SK-N-SH (cell line): Measurements from ENCODE around the gene ECEL1. TPM values are rescaled to one million over a fixed set of nuclear protein-coding genes. Genes with fewer than 3 reads are reported as not detected.

Source experiments
- CTCF ChIA-PET: fragments of 300-600, 350-600 bp; formaldehyde crosslinking; extraction: SDS; loops from one replicate; lab custom pipeline; 2021; lab: Yijun Ruan, JAX
- POLR2A ChIA-PET: fragments of 350-600 bp; sonication (Branson Sonifier 250); formaldehyde crosslinking; extraction: SDS; loops from one replicate; lab custom pipeline; 2020; ENCODE audit warnings: antibody characterized with exemption, inconsistent platforms; lab: Yijun Ruan, JAX
- DNase-seq: peaks from one replicate; pipeline ENCODE4 v3.0.0; 2012
- H2AFZ ChIP-seq: fragments of 200-600 bp; sonication (generic); 2 replicates; pipeline ENCODE4 v1.8.1; 2016; ENCODE audit warnings: antibody characterized with exemption, mild to moderate bottlenecking, low read depth
- H3F3A ChIP-seq: fragments of 200-600 bp; sonication (generic); replicated peaks from 2 replicates; pipeline ENCODE3; 2016; ENCODE audit warnings: antibody characterized with exemption, mild to moderate bottlenecking; ENCODE audit not compliant: insufficient read depth
- H3K27ac ChIP-seq, 2 experiments: fragments of 200-500 bp in 1 of 2; fragments of 200-600 bp in 1 of 2; sonication (Bioruptor generic) in 1 of 2; sonication (generic), shearing (Covaris generic) in 1 of 2; 2 replicates each; pipeline versions ENCODE4 v1.5.1 to v1.6.1; 2014 to 2016; ENCODE audit warnings: low read depth in 2 of 2, inconsistent platforms in 1 of 2, low read length in 1 of 2, mild to moderate bottlenecking in 1 of 2, mixed read lengths in 1 of 2
- H3K27me3 ChIP-seq: fragments of 200-600 bp; sonication (generic), shearing (Covaris generic); 2 replicates; pipeline ENCODE4 v1.6.1; 2016; ENCODE audit warnings: mixed run types; ENCODE audit not compliant: insufficient read depth
- H3K36me3 ChIP-seq, 2 experiments: fragments of 200-500 bp in 1 of 2; fragments of 200-600 bp in 1 of 2; sonication (Bioruptor generic) in 1 of 2; sonication (generic) in 1 of 2; replicated peaks in 1 of 2; 2 replicates each; pipeline versions ENCODE3 to v1.5.1; 2014 to 2016; ENCODE audit warnings: low read length in 1 of 2, mild to moderate bottlenecking in 1 of 2; ENCODE audit not compliant: insufficient read depth in 2 of 2, control insufficient read depth in 1 of 2
- H3K4me1 ChIP-seq, 2 experiments: fragments of 200-500 bp in 1 of 2; fragments of 200-600 bp in 1 of 2; sonication (Bioruptor generic) in 1 of 2; sonication (generic), shearing (Covaris generic) in 1 of 2; 2 replicates each; pipeline versions ENCODE4 v1.5.1 to v1.6.1; 2014 to 2016; ENCODE audit warnings: low read depth in 1 of 2, low read length in 1 of 2, mixed run types in 1 of 2; ENCODE audit not compliant: insufficient read depth in 2 of 2, control insufficient read depth in 1 of 2
- H3K4me2 ChIP-seq: fragments of 200-600 bp; sonication (generic), shearing (Covaris generic); 2 replicates; pipeline ENCODE4 v1.6.1; 2017; ENCODE audit warnings: mixed run types
- H3K4me3 ChIP-seq, 2 experiments: fragments of 200-500 bp in 1 of 2; fragments of 200-600 bp in 1 of 2; sonication (Bioruptor generic) in 1 of 2; sonication (generic), shearing (Covaris generic) in 1 of 2; 2 replicates each; pipeline versions ENCODE4 v1.5.1 to v1.8.1; 2014 to 2016; ENCODE audit warnings: low read depth in 2 of 2, inconsistent platforms in 1 of 2, low read length in 1 of 2, mild to moderate bottlenecking in 1 of 2, mixed read lengths in 1 of 2, moderate library complexity in 1 of 2
- H3K79me2 ChIP-seq: fragments of 200-600 bp; sonication (generic); 2 replicates; pipeline ENCODE4 v1.8.1; 2017; ENCODE audit warnings: mild to moderate bottlenecking; ENCODE audit not compliant: insufficient read depth
- H3K9ac ChIP-seq: fragments of 200-600 bp; sonication (generic); 2 replicates; pipeline ENCODE4 v1.6.1; 2017; ENCODE audit warnings: mixed run types
- H3K9me2 ChIP-seq: fragments of 200-600 bp; sonication (generic); 2 replicates; pipeline ENCODE4 v1.6.1; 2017; ENCODE audit warnings: mixed run types
- H3K9me3 ChIP-seq: fragments of 200-600 bp; sonication (generic); 2 replicates; pipeline ENCODE4 v1.6.1; 2017; ENCODE audit warnings: mixed run types, mild to moderate bottlenecking, moderate library complexity
- H4K20me1 ChIP-seq: fragments of 200-600 bp; sonication (generic); 2 replicates; pipeline ENCODE4 v1.6.1; 2017; ENCODE audit warnings: mild to moderate bottlenecking, mixed run types; ENCODE audit not compliant: insufficient read depth
- CTCF ChIP-seq: fragments of 200-600 bp; sonication (generic); IDR thresholded peaks from 2 replicates; pipeline ENCODE4 v1.6.1; 2017; ENCODE audit warnings: antibody characterized with exemption, mild to moderate bottlenecking, moderate library complexity
- EP300 ChIP-seq, 2 experiments: IDR thresholded peaks; 2 replicates each; pipeline versions ENCODE4 v1.4.0 to v1.6.1; 2012; ENCODE audit warnings: borderline replicate concordance in 1 of 2, low read depth in 1 of 2, low read length in 1 of 2
- EZH2phosphoT487 ChIP-seq: fragments of 200-600 bp; sonication (generic); IDR thresholded peaks from 2 replicates; pipeline ENCODE4 v1.6.1; 2017; ENCODE audit warnings: low read depth, mixed run types, mild to moderate bottlenecking, antibody characterized with exemption, moderate library complexity, borderline replicate concordance
- FOXM1 ChIP-seq: IDR thresholded peaks from 2 replicates; pipeline ENCODE4 v1.4.0; 2012; ENCODE audit warnings: low read depth, mild to moderate bottlenecking
- GABPA ChIP-seq: IDR thresholded peaks from 2 replicates; pipeline ENCODE4 v1.4.0; 2012; ENCODE audit warnings: low read depth, mild to moderate bottlenecking
- MEF2A ChIP-seq: IDR thresholded peaks from 2 replicates; pipeline ENCODE4 v1.4.0; 2012; ENCODE audit warnings: low read depth, borderline replicate concordance
- MXI1 ChIP-seq: IDR thresholded peaks from 2 replicates; pipeline ENCODE4 v1.6.1; 2012; ENCODE audit warnings: mild to moderate bottlenecking, low read depth, low read length, improper control_type of control experiment
- NRF1 ChIP-seq: IDR thresholded peaks from 2 replicates; pipeline ENCODE4 v1.6.1; 2012; ENCODE audit warnings: low read depth, mild to moderate bottlenecking, low read length
- PBX3 ChIP-seq: IDR thresholded peaks from 2 replicates; pipeline ENCODE4; 2012
- RCOR1 ChIP-seq: fragments of 150-350 bp; IDR thresholded peaks from 2 replicates; pipeline ENCODE4 v1.6.1; 2017; ENCODE audit warnings: antibody characterized with exemption, low read length
- REST ChIP-seq: IDR thresholded peaks from 2 replicates; pipeline ENCODE4 v1.6.1; 2012; ENCODE audit warnings: mild to moderate bottlenecking, low read depth, low read length, moderate library complexity
- SMC3 ChIP-seq: IDR thresholded peaks from 2 replicates; pipeline ENCODE4 v1.6.1; 2012; ENCODE audit warnings: low read depth, low read length, improper control_type of control experiment
- TCF12 ChIP-seq: IDR thresholded peaks from 2 replicates; pipeline ENCODE4 v1.4.0; 2012
- USF2 ChIP-seq: fragments of 150-350 bp; IDR thresholded peaks from 2 replicates; pipeline ENCODE4 v1.6.1; 2017; ENCODE audit warnings: antibody characterized with exemption, low read length, low read depth, borderline replicate concordance
- ZBTB33 ChIP-seq: IDR thresholded peaks from 2 replicates; pipeline ENCODE4 v1.4.0; 2012; ENCODE audit warnings: low read depth, borderline replicate concordance
- WGBS: methylation state at CpG from one replicate; pipeline ENCODE4 v1.1.6; 2017; ENCODE audit warnings: low lambda C conversion rate; 5-methylcytosine and 5-hydroxymethylcytosine counted together
- polyA plus RNA-seq, 3 experiments: library from polyadenylated mRNA; depleted of rRNA; stranded (reverse); fragments of >200 nt; gene quantifications; 2 replicates each; pipeline ENCODE4 v1.2.3, GENCODE V29; 2012

The ECEL1 gene
- polyA plus RNA-seq, 1 of the 3 experiments (the other 2 are of a cell fraction), result not detected

GRCh38 chr2:232497348-232497747, 9.7 kb upstream of the ECEL1 start (continued):
- no peak for TF ChIP-seq ZBTB33
- no peak for TF ChIP-seq GABPA
- TF ChIP-seq, all 33 proteins: peak for 0

GRCh38 chr2:232496501-232497270, 9.1 kb upstream of the ECEL1 start:
- no peak overlapping the region for H3K9ac ChIP-seq
- WGBS, result 40% methylated on average over 1 of the region's 20 CpGs
- H4K20me1 ChIP-seq, result no peaks in the 10 kb centered on the region
- no peaks in the 10 kb centered on the region for H3K27me3 ChIP-seq
- H3K4me1 ChIP-seq, result peaks cover 0 to 18% of the 10 kb centered on the region in 2 experiments; a peak in 1 of 4 replicates
- POLR2A ChIA-PET, result interaction anchor here (0.6 kb wide), 1 partner anchor 13 kb away, joined by 3 read pairs; no protein-coding TSS in a partner anchor
- H2AFZ ChIP-seq, result no peak overlapping the region
- no peaks in the 10 kb centered on the region for H3K79me2 ChIP-seq
- no peaks in the 10 kb centered on the region for H3K9me3 ChIP-seq
- no peaks in the 10 kb centered on the region for H3K36me3 ChIP-seq
- H3K4me3 ChIP-seq, result no peak overlapping the region
- no peak overlapping the region for H3K27ac ChIP-seq
- no peaks in the 10 kb centered on the region for H3F3A ChIP-seq
- H3K4me2 ChIP-seq, result no peak overlapping the region
- CTCF ChIA-PET, result interaction anchor here (1.3 kb wide), 1 partner anchor 25 kb away, joined by 6 read pairs; no protein-coding TSS in a partner anchor
- H3K9me2 ChIP-seq, result no peaks in the 10 kb centered on the region
- peak; percentile 60 for DNase-seq
- TF ChIP-seq CTCF (no peak), ZBTB33 (no peak), EZH2phosphoT487 (no peak), USF2 (no peak), REST (no peak), MEF2A (no peak), RCOR1 (no peak), EP300 (IDR thresholded peaks at IDR 0.05; ENCODE audit: borderline replicate concordance in 1 of 2, low read depth in 1 of 2, low read length in 1 of 2) (no peak), GABPA (no peak), MXI1 (no peak), NRF1 (no peak), TCF12 (no peak), FOXM1 (no peak), SMC3 (no peak), PBX3 (no peak)
